Thoracic aorta (tissue), 2 donors: ENCODE results near the gene VDR. TPM values are rescaled to one million over a fixed set of nuclear protein-coding genes. Genes with fewer than 3 reads are reported as not detected.

Experiments used
- ATAC-seq: fragments of 150-250 bp; one replicate; pipeline ENCODE4 v1.8.0; 2017; ENCODE audit warnings: low read depth; ENCODE audit not compliant: insufficient number of reproducible peaks, low FRiP score
- DNase-seq: peaks from one replicate; pipeline ENCODE4 v3.0.0-alpha.2; 2020; ENCODE audit warnings: low spot score
- H3K27ac ChIP-seq, 2 donors: fragments of 200-600 bp; sonication (generic); 1 replicate in 1 of 2; 2 replicates in 1 of 2; pipeline ENCODE4 v1.5.1; 2016; ENCODE audit warnings: mild to moderate bottlenecking in 2 of 2, moderate library complexity in 2 of 2
- H3K27me3 ChIP-seq: fragments of 200-600 bp; sonication (generic); replicated peaks from 2 replicates; pipeline ENCODE4 v1.6.0; 2016; ENCODE audit warnings: mild to moderate bottlenecking; ENCODE audit not compliant: insufficient read depth
- H3K36me3 ChIP-seq: fragments of 200-600 bp; sonication (generic); one replicate; pipeline ENCODE4 v1.5.1; 2016
- H3K4me1 ChIP-seq, 2 donors: fragments of 200-600 bp; sonication (generic); 1 replicate in 1 of 2; 2 replicates in 1 of 2; pipeline versions ENCODE4 v1.5.1 to v1.6.0; 2016; ENCODE audit warnings: low read depth in 2 of 2, mild to moderate bottlenecking in 1 of 2; ENCODE audit not compliant: control insufficient read depth in 1 of 2
- H3K4me3 ChIP-seq: fragments of 200-600 bp; sonication (generic); 2 replicates; pipeline ENCODE4 v1.5.1; 2016; ENCODE audit warnings: mild to moderate bottlenecking
- H3K9me3 ChIP-seq: fragments of 200-600 bp; sonication (generic); 2 replicates; pipeline ENCODE4 v1.5.1; 2016
- total RNA-seq, 2 donors: library from RNA; depleted of rRNA; stranded (reverse); fragments of >200 nt; gene quantifications; one replicate each; pipeline versions ENCODE4 v1.1.0 to v1.2.3, GENCODE V29; 2016
- TF ChIP-seq, protein P1 (sequence below): fragments of 200-600 bp; sonication (generic); IDR thresholded peaks from one replicate; pipeline ENCODE4 v1.5.1; 2019; ENCODE audit warnings: antibody characterized with exemption

The VDR gene
- total RNA-seq, 2 donors from 2014 or later = 6.8 to 10.3 TPM

DNA sequence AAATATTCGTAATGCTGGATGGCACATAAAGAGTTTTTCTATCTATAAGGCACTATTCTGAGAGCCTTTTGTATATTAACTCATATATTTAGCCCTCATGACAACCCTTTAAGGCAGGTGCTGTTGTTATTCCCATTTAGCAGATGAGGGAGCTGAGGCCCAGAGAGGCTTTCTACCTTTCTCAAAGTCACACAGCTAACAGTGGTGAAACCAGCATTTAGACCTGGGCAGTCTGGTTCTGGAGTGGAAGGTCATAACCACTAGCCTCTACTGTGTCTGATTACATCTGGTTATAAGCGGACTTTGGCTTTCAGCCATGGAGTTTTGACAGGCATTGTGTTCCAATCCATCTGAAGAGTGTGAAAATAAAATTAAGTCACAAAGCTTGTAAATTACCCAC lies 43.9 kb downstream of the VDR start:
- Histone ChIP-seq H3K4me3 (no peak overlapping the region), H3K27me3 (no peaks in the 10 kb centered on the region), H3K4me1 (no peaks in the 10 kb centered on the region), H3K36me3 (no peaks in the 10 kb centered on the region), H3K27ac (no peak overlapping the region), H3K9me3 (no peaks in the 10 kb centered on the region)
- TF ChIP-seq, protein P1, sequence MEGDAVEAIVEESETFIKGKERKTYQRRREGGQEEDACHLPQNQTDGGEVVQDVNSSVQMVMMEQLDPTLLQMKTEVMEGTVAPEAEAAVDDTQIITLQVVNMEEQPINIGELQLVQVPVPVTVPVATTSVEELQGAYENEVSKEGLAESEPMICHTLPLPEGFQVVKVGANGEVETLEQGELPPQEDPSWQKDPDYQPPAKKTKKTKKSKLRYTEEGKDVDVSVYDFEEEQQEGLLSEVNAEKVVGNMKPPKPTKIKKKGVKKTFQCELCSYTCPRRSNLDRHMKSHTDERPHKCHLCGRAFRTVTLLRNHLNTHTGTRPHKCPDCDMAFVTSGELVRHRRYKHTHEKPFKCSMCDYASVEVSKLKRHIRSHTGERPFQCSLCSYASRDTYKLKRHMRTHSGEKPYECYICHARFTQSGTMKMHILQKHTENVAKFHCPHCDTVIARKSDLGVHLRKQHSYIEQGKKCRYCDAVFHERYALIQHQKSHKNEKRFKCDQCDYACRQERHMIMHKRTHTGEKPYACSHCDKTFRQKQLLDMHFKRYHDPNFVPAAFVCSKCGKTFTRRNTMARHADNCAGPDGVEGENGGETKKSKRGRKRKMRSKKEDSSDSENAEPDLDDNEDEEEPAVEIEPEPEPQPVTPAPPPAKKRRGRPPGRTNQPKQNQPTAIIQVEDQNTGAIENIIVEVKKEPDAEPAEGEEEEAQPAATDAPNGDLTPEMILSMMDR = no peak
- ATAC-seq (no peak), DNase-seq (no peak)

DNA sequence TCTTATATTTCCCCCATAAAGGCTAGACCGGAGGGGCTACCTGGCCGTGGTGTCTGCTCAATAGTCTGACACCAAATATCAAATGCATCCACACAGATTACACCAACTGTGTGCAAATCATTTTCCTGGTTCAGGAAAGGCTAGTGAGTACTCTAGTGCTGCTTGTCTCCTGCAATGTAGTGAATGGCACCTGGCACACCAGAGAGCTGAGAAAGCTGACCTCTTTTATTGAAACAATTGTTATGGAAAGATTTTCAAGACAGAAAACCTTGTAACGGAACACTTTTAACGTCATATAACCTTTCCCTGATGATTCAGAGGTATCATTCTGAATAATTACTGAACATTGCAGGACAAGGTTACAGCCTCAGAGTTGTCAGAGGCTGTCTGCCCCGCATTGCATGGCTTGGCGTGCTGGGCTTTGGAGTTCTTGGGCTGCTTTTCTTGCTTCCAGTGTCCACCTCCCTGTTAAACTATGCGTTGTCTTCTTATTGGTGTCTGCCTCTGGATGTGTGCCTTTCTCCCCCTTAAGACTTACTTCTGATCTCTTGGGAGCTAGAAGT lies 44.4 kb downstream of the VDR start:
- no peaks in the 10 kb centered on the region for H3K4me1 ChIP-seq
- DNase-seq = no peak
- no peaks in the 10 kb centered on the region for H3K27me3 ChIP-seq
- ATAC-seq = no peak
- TF ChIP-seq, protein P1 = no peak
- no peak overlapping the region for H3K4me3 ChIP-seq
- no peak overlapping the region for H3K27ac ChIP-seq
- no peaks in the 10 kb centered on the region for H3K36me3 ChIP-seq
- no peaks in the 10 kb centered on the region for H3K9me3 ChIP-seq

DNA sequence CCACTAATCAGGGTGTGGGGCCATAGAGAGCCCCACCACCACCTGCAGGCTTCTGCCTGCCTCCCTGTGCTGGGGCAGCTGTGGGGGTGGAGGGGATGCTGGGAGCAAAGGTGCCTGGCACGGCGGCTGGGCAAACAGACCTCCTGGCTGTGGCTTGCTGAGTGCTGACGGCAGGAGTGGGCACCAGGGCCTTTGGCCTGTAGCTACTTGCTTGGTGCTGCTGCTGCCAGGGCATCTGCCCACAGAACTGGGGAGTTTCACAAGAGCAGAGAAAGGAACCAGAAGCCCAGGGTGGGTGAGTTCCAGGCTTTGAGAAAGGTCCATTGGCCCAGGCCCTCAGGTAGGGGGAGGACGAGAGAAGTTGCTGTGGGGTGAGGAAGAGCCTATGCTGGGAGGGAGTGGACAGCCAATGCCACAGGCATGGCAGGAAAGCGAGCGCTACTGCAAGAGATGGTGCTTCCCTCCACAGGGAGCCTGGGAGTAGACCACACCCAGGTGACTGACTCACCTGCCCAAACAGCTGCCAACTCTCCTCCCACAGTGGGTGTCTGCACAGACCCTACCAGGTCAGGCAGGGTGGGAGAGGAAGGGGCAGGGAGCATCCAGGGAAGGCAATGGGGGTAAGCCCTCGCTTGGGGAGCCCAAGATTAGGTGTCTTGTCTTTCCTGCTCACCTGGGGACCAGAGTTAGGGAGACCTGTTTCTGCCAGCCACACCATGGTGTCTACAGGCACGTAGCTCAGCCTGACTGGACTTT lies 46.1 kb downstream of the VDR start:
- H3K36me3 ChIP-seq = no peaks in the 10 kb centered on the region
- DNase-seq (no peak), ATAC-seq (no peak)
- H3K27me3 ChIP-seq = no peaks in the 10 kb centered on the region
- TF ChIP-seq, protein P1 = no peak
- no peak overlapping the region for H3K4me3 ChIP-seq
- H3K9me3 ChIP-seq = no peaks in the 10 kb centered on the region
- H3K27ac ChIP-seq = no peak overlapping the region
- no peaks in the 10 kb centered on the region for H3K4me1 ChIP-seq

DNA sequence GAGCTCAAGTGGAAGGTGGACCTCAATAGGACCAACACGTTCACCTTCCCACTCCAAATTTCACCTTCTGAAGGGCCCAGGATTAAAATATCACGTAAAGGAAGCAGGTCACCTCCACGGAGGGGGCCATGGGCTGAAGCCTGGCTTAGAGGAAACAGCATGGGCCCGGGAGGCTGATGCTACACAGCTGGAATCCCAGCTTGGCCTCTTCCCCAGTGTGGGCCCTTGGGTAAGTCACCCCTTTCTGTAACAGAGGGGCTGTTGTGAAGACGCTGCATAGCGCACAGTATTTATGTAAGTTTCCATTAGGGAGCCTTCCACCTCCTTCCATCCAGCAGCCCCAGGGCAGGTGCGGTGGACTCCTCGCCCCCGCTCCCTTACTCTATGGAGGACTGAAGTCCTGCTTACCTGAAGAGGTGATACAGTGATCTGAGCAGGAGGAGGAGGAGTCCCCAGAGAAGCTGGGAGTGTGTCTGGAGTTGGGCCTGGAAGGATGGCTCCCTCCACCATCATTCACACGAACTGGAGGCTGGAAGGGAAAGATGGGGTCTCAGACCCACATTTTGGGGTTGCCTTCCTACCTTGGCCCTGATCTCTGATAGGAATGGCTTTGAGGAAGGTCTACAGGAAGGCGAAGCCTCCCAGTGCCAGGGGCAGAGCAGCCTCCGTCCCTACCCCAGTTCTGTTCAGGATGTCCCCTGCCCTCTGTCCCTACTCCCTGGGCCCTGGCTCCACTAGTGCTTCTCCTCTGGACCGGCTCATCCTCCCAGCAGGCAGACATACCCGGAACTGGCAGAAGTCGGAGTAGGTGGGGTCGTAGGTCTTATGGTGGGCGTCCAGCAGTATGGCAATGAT lies 47.8 kb downstream of the VDR start:
- Histone ChIP-seq H3K27ac (no peak overlapping the region), H3K4me1 (peaks cover 0 to 10% of the 10 kb centered on the region in 2 donors), H3K9me3 (no peaks in the 10 kb centered on the region), H3K36me3 (no peaks in the 10 kb centered on the region), H3K27me3 (no peaks in the 10 kb centered on the region), H3K4me3 (no peak overlapping the region)
- DNase-seq (no peak), ATAC-seq (no peak)
- TF ChIP-seq, protein P1 = no peak

DNA sequence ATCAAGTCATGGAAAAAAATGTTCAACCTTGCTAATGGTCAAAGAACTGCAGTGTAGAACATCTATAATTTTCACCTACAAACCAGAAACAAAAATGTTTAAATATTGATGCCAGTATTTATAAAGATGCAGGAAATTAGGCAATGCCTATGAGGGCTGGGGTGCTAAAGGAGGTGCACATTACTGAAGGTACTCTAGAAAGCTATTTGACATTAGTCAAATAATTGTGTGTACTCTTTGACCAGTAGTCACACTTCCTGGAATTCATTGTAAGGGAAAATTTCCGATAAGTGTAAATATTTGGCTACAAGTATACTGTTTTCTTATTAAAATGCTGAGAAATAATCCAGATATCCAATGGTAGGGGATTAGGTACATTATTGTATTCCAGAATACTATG lies 48.7 kb downstream of the VDR start:
- Histone ChIP-seq H3K4me3 (no peak overlapping the region), H3K27ac (no peak overlapping the region), H3K36me3 (no peaks in the 10 kb centered on the region), H3K4me1 (peaks cover 0 to 11% of the 10 kb centered on the region in 2 donors), H3K27me3 (no peaks in the 10 kb centered on the region), H3K9me3 (no peaks in the 10 kb centered on the region)
- DNase-seq = no peak
- TF ChIP-seq, protein P1 = no peak
- no peak for ATAC-seq
